ENCODE results near the gene FREY1. TPM values are rescaled to one million over a fixed set of nuclear protein-coding genes. Genes with fewer than 3 reads are reported as not detected.
"Not testable (repeated sequence)": the region's sequence is repeated elsewhere in the genome, so short reads cannot be mapped to it uniquely, and the experiment has no call there.

FREY1 gene
- polyA plus RNA-seq, 3 donors = 0.10 TPM; not detected in 2

- WGBS, 3 donors = 57 to 72% (median 59%) methylated on average over 7 of the region's 7 CpGs
- no peak overlapping the region for H3K27ac ChIP-seq (ENCODE audit: low read depth, low read length)
These were observed 12.0 kb upstream of the FREY1 start for GRCh38 chr11:45918962-45919675.

- H3K27ac ChIP-seq (ENCODE audit: low read depth, low read length) = no peak overlapping the region
- WGBS, 3 donors = 0 to 1% (median 0%) methylated on average over 38 of the region's 38 CpGs
These were observed 11.4 kb upstream of the FREY1 start for GRCh38 chr11:45918331-45918941.

- H3K27ac ChIP-seq (ENCODE audit: low read depth, low read length) = peak within 1 kb of the TSS; percentile 39
- WGBS, 3 donors = 0 to 1% (median 0%) methylated on average over 44 to 45 of the region's 45 CpGs
These were observed 10.7 kb upstream of the FREY1 start, which contains the start of gene PEX16 for GRCh38 chr11:45917623-45918330. Gene PEX16 (minus strand): TSS chr11:45917877. CDS start chr11:45917811, 66 bp downstream.

GRCh38 chr11:45917286-45917622 lies 10.2 kb upstream of the FREY1 start:
- WGBS, 3 donors = 4 to 7% (median 5%) methylated on average over 16 of the region's 16 CpGs

GRCh38 chr11:45915446-45915845 lies 8.4 kb upstream of the FREY1 start:
- H3K27ac ChIP-seq (ENCODE audit: low read depth, low read length) = no peak overlapping the region
- 83 to 87% (median 86%) methylated on average over 13 of the region's 13 CpGs for WGBS, 3 donors

More at GRCh38 chr11:45917286-45917622, 10.2 kb upstream of the FREY1 start:
- peak overlapping the region; percentile 39 for H3K27ac ChIP-seq (ENCODE audit: low read depth, low read length)

- H3K27ac ChIP-seq (ENCODE audit: low read depth, low read length) = no peak overlapping the region
- 86 to 91% (median 88%) methylated on average over 20 to 22 of the region's 22 CpGs for WGBS, 3 donors
These were observed 7.0 kb upstream of the FREY1 start for GRCh38 chr11:45913942-45914635.

- H3K27ac ChIP-seq (ENCODE audit: low read depth, low read length) = no peak overlapping the region
- 94 to 98% (median 94%) methylated on average over 18 to 19 of the region's 19 CpGs for WGBS, 3 donors
These were observed 6.4 kb upstream of the FREY1 start for GRCh38 chr11:45913514-45913913.

GRCh38 chr11:45910623-45911022 lies 3.6 kb upstream of the FREY1 start:
- 73 to 89% (median 74%) methylated on average over 9 of the region's 9 CpGs for WGBS, 3 donors
- no peak overlapping the region for H3K27ac ChIP-seq (ENCODE audit: low read depth, low read length)

- no peak overlapping the region for H3K27ac ChIP-seq (ENCODE audit: low read depth, low read length)
- 87 to 92% (median 90%) methylated on average over 28 to 32 of the region's 32 CpGs for WGBS, 3 donors
These were observed 2.8 kb upstream of the FREY1 start for GRCh38 chr11:45909594-45910475.

- 51 to 76% (median 70%) methylated on average over 8 of the region's 8 CpGs for WGBS, 3 donors
- H3K27ac ChIP-seq (ENCODE audit: low read depth, low read length) = no peak overlapping the region
These were observed 870 bp upstream of the FREY1 start for GRCh38 chr11:45907911-45908370.

GRCh38 chr11:45906096-45906682 lies 882 bp downstream of the FREY1 start:
- H3K27ac ChIP-seq (ENCODE audit: low read depth, low read length) = no peak overlapping the region
- WGBS, 3 donors = 44 to 64% (median 55%) methylated on average over 19 of the region's 19 CpGs

- 36 to 66% (median 51%) methylated on average over 6 of the region's 6 CpGs for WGBS, 3 donors
- not testable (repeated sequence) for H3K27ac ChIP-seq (ENCODE audit: low read depth, low read length)
These were observed 1.5 kb downstream of the FREY1 start for GRCh38 chr11:45905576-45905975.

GRCh38 chr11:45905095-45905494 lies 2.0 kb downstream of the FREY1 start:
- 87 to 95% (median 94%) methylated on average over 19 of the region's 19 CpGs for WGBS, 3 donors
- no peak overlapping the region for H3K27ac ChIP-seq (ENCODE audit: low read depth, low read length)

- 50 to 84% (median 84%) methylated on average over 15 of the region's 15 CpGs for WGBS, 3 donors
- no peak overlapping the region for H3K27ac ChIP-seq (ENCODE audit: low read depth, low read length)
These were observed 2.7 kb downstream of the FREY1 start for GRCh38 chr11:45904309-45904915.

- H3K27ac ChIP-seq (ENCODE audit: low read depth, low read length) = no peak overlapping the region
- 92 to 93% (median 92%) methylated on average over 56 of the region's 56 CpGs for WGBS, 3 donors
These were observed 4.4 kb downstream of the FREY1 start for GRCh38 chr11:45902452-45903380.

- no peak overlapping the region for H3K27ac ChIP-seq (ENCODE audit: low read depth, low read length)
- WGBS, 3 donors = 76 to 89% (median 86%) methylated on average over 6 of the region's 6 CpGs
These were observed 5.4 kb downstream of the FREY1 start for GRCh38 chr11:45901626-45902025.
